NB4 (cell line): ENCODE measurements around the gene COPZ1.

Source experiments
- CTCF ChIP-seq: IDR thresholded peaks from one replicate; pipeline ENCODE4 v1.5.1; 2012; ENCODE audit warnings: low read depth, low read length
- MAX ChIP-seq: IDR thresholded peaks from 2 replicates; pipeline ENCODE4 v1.6.1; 2011; ENCODE audit warnings: low read depth, low read length
- POLR2A ChIP-seq: IDR thresholded peaks from 2 replicates; pipeline ENCODE4 v1.6.1; 2011; ENCODE audit warnings: mild to moderate bottlenecking; ENCODE audit not compliant: insufficient read length; ENCODE audit errors: extremely low read depth

GRCh38 chr12:54356228-54356627, 31.3 kb downstream of the COPZ1 start:
- TF ChIP-seq CTCF: no peak
- no peak for TF ChIP-seq POLR2A
- TF ChIP-seq MAX: no peak
